Caco-2 (cell line): ENCODE results near the gene MYO5C. TPM values are rescaled to one million over a fixed set of nuclear protein-coding genes. Genes with fewer than 3 reads are reported as not detected.

Experiments used
- BruUV-seq: library from RNA; stranded (reverse); fragments of 400-500 nt; replicated peaks from 2 replicates; lab custom pipeline; 2021; lab: Mats Ljungman, UMichigan
- CTCF ChIA-PET: fragments of 300-600 bp; sonication (Branson Sonifier 250); formaldehyde crosslinking; loops from one replicate; lab custom pipeline; 2022; ENCODE audit warnings: antibody characterized with exemption; lab: Charles Lee
- POLR2A ChIA-PET: fragments of 300-600 bp; sonication (Branson Sonifier 250); formaldehyde crosslinking; loops from one replicate; lab custom pipeline; 2022; ENCODE audit warnings: antibody characterized with exemption; lab: Charles Lee
- DNase-seq, 2 experiments: peaks; one replicate each; pipeline versions ENCODE4 v3.0.0 to v3.0.0-alpha.2; 2020 to 2022
- H3K27me3 ChIP-seq: replicated peaks from 2 replicates; pipeline ENCODE4 v1.6.0; 2011; ENCODE audit warnings: low read length; ENCODE audit not compliant: control insufficient read depth, insufficient read depth
- H3K36me3 ChIP-seq: 2 replicates; pipeline ENCODE4 v1.5.1; 2011; ENCODE audit warnings: low read length; ENCODE audit not compliant: control insufficient read depth, insufficient read depth
- H3K4me1 ChIP-seq: fragments of 250-450 bp; sonication (Bioruptor Pico); 2 replicates; pipeline ENCODE4 v1.5.1; 2020; ENCODE audit warnings: mild to moderate bottlenecking
- H3K4me3 ChIP-seq: 2 replicates; pipeline ENCODE4 v1.5.1; 2011; ENCODE audit warnings: low read depth, mild to moderate bottlenecking, control low read depth, low read length
- H3K9me3 ChIP-seq: fragments of 250-450 bp; sonication (Bioruptor Pico); 2 replicates; pipeline ENCODE4 v1.5.1; 2020; ENCODE audit warnings: mild to moderate bottlenecking, moderate library complexity
- H3K27ac Mint-ChIP-seq: one replicate; pipeline ENCODE4 v1.8.0; 2022; ENCODE audit warnings: mixed read lengths; ENCODE audit not compliant: unreplicated experiment
- H3K27me3 Mint-ChIP-seq: one replicate; pipeline ENCODE4 v1.8.0; 2022; ENCODE audit warnings: mixed read lengths; ENCODE audit not compliant: insufficient read depth, unreplicated experiment
- H3K36me3 Mint-ChIP-seq: one replicate; pipeline ENCODE4 v1.8.0; 2022; ENCODE audit warnings: mild to moderate bottlenecking, mixed read lengths; ENCODE audit not compliant: insufficient read depth, unreplicated experiment
- H3K4me1 Mint-ChIP-seq: one replicate; pipeline ENCODE4 v1.8.0; 2022; ENCODE audit warnings: low read depth, mixed read lengths; ENCODE audit not compliant: unreplicated experiment
- H3K4me3 Mint-ChIP-seq: one replicate; pipeline ENCODE4 v1.8.0; 2022; ENCODE audit warnings: mild to moderate bottlenecking, moderate library complexity, mixed read lengths; ENCODE audit not compliant: unreplicated experiment
- H3K9me3 Mint-ChIP-seq: one replicate; pipeline ENCODE4 v1.8.0; 2022; ENCODE audit warnings: mixed read lengths; ENCODE audit not compliant: unreplicated experiment
- intact Hi-C: fragments of 100-400 bp; cut with micrococcal nuclease; formaldehyde crosslinking; loops from one replicate; pipeline ENCODE4 v1.10.0; 2022; ENCODE audit not compliant: unreplicated experiment
- total RNA-seq: library from RNA; stranded (reverse); gene quantifications from 2 replicates; pipeline ENCODE4 v1.2.3, GENCODE V29; 2022
- TF ChIP-seq, protein P1 (sequence below), 2 experiments: fragments of 200-600 bp in 1 of 2; IDR thresholded peaks; 1 replicate in 1 of 2; 2 replicates in 1 of 2; pipeline versions ENCODE4 v1.5.1 to v1.8.0; 2011 to 2022; ENCODE audit warnings: antibody characterized with exemption in 1 of 2, control low read depth in 1 of 2, inconsistent platforms in 1 of 2, low read depth in 1 of 2, low read length in 1 of 2, mild to moderate bottlenecking in 1 of 2, moderate library complexity in 1 of 2; ENCODE audit not compliant: insufficient read depth in 1 of 2, severe bottlenecking in 1 of 2, unreplicated experiment in 1 of 2

The MYO5C gene
- total RNA-seq, 1 experiment from 2014 or later, result 33.5 TPM

DNA sequence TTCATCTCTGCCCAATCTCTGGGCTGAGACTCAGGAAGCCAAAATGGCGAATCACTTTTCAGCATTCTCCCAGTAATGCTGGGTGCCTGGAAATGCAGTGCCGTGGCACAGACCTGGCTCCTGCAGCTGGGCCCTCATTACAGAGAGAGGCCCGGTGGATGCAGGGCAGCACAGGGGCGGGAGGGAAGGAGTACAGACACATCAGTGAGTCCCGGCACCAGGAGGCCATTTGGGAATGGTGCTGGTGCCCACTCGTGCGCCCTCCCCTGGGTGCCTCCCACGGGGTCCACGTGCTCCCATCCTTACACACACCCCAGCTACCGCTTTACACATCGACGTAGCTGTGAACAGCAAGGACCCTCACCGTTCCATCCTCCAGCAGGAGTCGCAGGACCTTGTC lies 13.2 kb downstream of the MYO5C start:
- Histone ChIP-seq H3K9me3 (no peaks in the 10 kb centered on the region), H3K36me3 (peaks cover under 1% of the 10 kb centered on the region), H3K4me3 (no peak overlapping the region), H3K27me3 (no peaks in the 10 kb centered on the region), H3K4me1 (peaks cover 6% of the 10 kb centered on the region)
- Mint-ChIP-seq H3K4me3 (no peak overlapping the region), H3K36me3 (peaks cover 11% of the 10 kb centered on the region), H3K27ac (no peak overlapping the region), H3K9me3 (no peaks in the 10 kb centered on the region), H3K4me1 (peaks cover 7% of the 10 kb centered on the region), H3K27me3 (no peaks in the 10 kb centered on the region)
- no TSS peak for BruUV-seq
- POLR2A ChIA-PET, result no interaction called here
- intact Hi-C loops, result no loop called here
- DNase-seq, result no peak
- CTCF ChIA-PET, result no interaction called here
- TF ChIP-seq, protein P1, sequence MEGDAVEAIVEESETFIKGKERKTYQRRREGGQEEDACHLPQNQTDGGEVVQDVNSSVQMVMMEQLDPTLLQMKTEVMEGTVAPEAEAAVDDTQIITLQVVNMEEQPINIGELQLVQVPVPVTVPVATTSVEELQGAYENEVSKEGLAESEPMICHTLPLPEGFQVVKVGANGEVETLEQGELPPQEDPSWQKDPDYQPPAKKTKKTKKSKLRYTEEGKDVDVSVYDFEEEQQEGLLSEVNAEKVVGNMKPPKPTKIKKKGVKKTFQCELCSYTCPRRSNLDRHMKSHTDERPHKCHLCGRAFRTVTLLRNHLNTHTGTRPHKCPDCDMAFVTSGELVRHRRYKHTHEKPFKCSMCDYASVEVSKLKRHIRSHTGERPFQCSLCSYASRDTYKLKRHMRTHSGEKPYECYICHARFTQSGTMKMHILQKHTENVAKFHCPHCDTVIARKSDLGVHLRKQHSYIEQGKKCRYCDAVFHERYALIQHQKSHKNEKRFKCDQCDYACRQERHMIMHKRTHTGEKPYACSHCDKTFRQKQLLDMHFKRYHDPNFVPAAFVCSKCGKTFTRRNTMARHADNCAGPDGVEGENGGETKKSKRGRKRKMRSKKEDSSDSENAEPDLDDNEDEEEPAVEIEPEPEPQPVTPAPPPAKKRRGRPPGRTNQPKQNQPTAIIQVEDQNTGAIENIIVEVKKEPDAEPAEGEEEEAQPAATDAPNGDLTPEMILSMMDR (IDR thresholded peaks at IDR 0.05; ENCODE audit: insufficient read depth in 1 of 2, low read depth in 1 of 2, low read length in 1 of 2, severe bottlenecking in 1 of 2, unreplicated experiment in 1 of 2), result no peak

DNA sequence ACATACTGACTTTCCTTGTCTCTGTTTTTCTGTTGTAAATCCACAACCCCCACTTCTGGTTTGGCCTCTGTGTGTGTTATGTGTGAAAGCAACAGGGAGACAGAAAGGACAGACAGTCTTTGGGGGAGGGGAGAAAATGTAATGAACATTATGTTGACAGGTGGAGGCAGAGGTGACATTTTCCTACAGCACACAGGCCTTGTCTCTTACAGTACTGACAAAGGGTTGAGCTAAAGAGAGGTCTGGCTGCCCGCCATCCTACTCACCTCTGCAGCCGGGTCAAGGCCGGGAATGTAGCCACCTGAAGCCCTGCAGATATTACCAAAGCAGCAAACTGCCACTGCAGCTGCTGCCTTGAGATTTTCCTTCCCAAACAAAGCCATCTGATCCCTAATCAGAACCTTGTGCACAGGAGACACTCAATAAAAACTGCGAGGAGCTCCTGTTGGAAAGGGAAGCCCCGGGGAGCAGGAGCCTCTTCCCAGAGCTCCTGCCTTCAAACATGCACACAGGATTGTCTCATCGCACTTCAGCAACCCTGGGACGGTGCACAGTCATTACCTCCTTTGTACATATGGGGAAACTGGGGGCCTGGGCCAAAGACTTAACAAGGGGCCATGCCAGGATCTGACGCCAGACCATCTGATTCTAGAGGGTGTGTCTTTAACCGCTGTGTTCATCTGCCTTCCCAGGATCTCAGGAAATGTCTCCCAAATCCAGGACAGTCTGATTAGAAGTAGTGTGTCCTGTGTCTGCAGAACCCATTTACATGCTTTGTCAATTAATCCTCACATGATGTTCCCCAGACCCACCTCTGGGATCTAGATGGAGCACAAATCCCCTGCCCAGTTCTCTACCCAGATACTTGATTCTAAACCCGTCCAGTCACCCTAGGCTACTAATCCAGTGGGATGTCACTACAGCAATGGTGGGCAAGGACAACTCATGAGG lies 14.2 kb downstream of the MYO5C start:
- no peak for DNase-seq
- Mint-ChIP-seq H3K36me3 (peaks cover 4% of the 10 kb centered on the region), H3K27me3 (no peaks in the 10 kb centered on the region), H3K4me3 (no peak overlapping the region), H3K9me3 (no peaks in the 10 kb centered on the region), H3K27ac (no peak overlapping the region), H3K4me1 (no peaks in the 10 kb centered on the region)
- intact Hi-C loops, result no loop called here
- Histone ChIP-seq H3K4me1 (no peaks in the 10 kb centered on the region), H3K9me3 (no peaks in the 10 kb centered on the region), H3K27me3 (no peaks in the 10 kb centered on the region), H3K36me3 (peaks cover 3% of the 10 kb centered on the region), H3K4me3 (no peak overlapping the region)
- no TSS peak for BruUV-seq
- ChIA-PET CTCF (interaction anchor here (0.6 kb wide), 1 partner anchor 138 kb away, joined by 3 read pairs; no protein-coding TSS in a partner anchor), POLR2A (no interaction called here)
- TF ChIP-seq, protein P1 (IDR thresholded peaks at IDR 0.05; ENCODE audit: insufficient read depth in 1 of 2, low read depth in 1 of 2, low read length in 1 of 2, severe bottlenecking in 1 of 2, unreplicated experiment in 1 of 2), result no peak

DNA sequence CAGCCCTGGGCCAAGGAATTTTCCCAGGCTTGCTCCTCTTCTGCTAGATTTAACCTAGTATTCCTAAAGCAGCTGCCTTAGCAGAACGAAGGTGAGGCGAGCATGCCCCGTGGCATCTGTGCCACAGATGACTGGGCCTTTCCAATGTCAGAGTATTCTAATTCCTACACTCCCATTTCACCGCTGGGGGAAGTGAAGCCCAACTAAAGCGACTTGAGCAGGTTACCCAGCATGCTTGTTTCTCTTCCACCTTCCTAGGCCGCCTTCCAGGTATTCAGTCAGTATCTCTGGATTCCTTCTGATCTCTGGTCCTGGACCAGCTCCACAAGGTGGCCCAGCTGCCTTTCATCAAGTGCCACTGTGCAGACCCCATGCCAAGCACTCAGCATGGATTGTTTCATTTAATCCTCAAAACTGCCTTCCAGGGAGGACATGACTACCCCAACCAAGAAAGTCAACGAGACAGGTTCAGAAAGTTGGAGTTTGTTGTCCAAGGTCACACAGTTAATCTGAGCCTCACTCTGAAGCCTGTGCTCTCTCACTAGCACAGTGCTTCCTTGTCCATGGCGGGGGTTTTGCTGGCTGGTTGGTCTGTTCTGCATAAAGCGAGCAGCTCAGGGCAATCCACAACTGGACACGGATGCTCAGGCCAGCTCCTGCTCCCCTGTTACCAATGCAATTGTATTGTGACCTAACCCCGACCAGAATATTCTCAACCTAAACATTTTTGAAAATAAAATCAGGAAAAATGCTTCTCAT lies 15.1 kb downstream of the MYO5C start:
- Mint-ChIP-seq H3K27ac (no peak overlapping the region), H3K9me3 (no peaks in the 10 kb centered on the region), H3K27me3 (no peaks in the 10 kb centered on the region), H3K4me3 (no peak overlapping the region), H3K4me1 (no peaks in the 10 kb centered on the region), H3K36me3 (peaks cover 8% of the 10 kb centered on the region)
- TF ChIP-seq, protein P1 (IDR thresholded peaks at IDR 0.05; ENCODE audit: insufficient read depth in 1 of 2, low read depth in 1 of 2, low read length in 1 of 2, severe bottlenecking in 1 of 2, unreplicated experiment in 1 of 2), result no peak
- DNase-seq, result no peak
- no TSS peak for BruUV-seq
- H3K4me1 ChIP-seq, result no peaks in the 10 kb centered on the region
- H3K4me3 ChIP-seq, result no peak overlapping the region
- H3K27me3 ChIP-seq, result no peaks in the 10 kb centered on the region
- intact Hi-C loops, result no loop called here
- H3K36me3 ChIP-seq, result peaks cover 3% of the 10 kb centered on the region
- ChIA-PET POLR2A (no interaction called here), CTCF (interaction anchor here (0.5 kb wide), 1 partner anchor 434 kb away, joined by 3 read pairs; no protein-coding TSS in a partner anchor)
- no peaks in the 10 kb centered on the region for H3K9me3 ChIP-seq
